IMR-90 (cell line): ENCODE measurements around the gene KRTAP4-8. TPM values are rescaled to one million over a fixed set of nuclear protein-coding genes. Genes with fewer than 3 reads are reported as not detected.
A peak's percentile ranks its signal among the peaks of the same experiment; 100 is the strongest.
"Not testable (repeated sequence)": the region's sequence is repeated elsewhere in the genome, so short reads cannot be mapped to it uniquely, and the experiment has no call there.

Experiments
- ATAC-seq: fragments of 200-7000 bp; cut with Tn5 transposase; 2 replicates; pipeline ENCODE4 v1.9.1; 2020; ENCODE audit warnings: low read depth, mild to moderate bottlenecking, moderate library complexity
- BruUV-seq: library from RNA; stranded (reverse); fragments of 400-500 nt; replicated peaks from 2 replicates; lab custom pipeline; 2021; lab: Mats Ljungman, UMichigan
- CTCF ChIA-PET: fragments of 300-600 bp; formaldehyde crosslinking; extraction: SDS; loops from one replicate; lab custom pipeline; 2021; ENCODE audit warnings: antibody characterized with exemption; lab: Yijun Ruan, JAX
- POLR2A ChIA-PET: fragments of 300-600 bp; sonication (Branson Sonifier 250); formaldehyde crosslinking; loops from one replicate; lab custom pipeline; 2022; ENCODE audit warnings: antibody characterized with exemption; ENCODE audit not compliant: unreplicated experiment; lab: Charles Lee
- DNase-seq: peaks from one replicate; pipeline ENCODE4 v3.0.0; 2013
- H2AFZ ChIP-seq: replicated peaks from 2 replicates; pipeline ENCODE3; 2013; ENCODE audit warnings: low read length, mild to moderate bottlenecking; ENCODE audit not compliant: poor library complexity
- H2AK5ac ChIP-seq: 2 replicates; pipeline ENCODE4 v1.6.1; 2013; ENCODE audit warnings: low read depth, low read length, inconsistent platforms
- H2AK9ac ChIP-seq: replicated peaks from 2 replicates; pipeline ENCODE3; 2013; ENCODE audit warnings: mild to moderate bottlenecking, low read depth, low read length, moderate library complexity; ENCODE audit not compliant: poor library complexity
- H2BK120ac ChIP-seq: 2 replicates; pipeline ENCODE4 v1.6.1; 2013; ENCODE audit warnings: low read depth, low read length, inconsistent platforms
- H2BK15ac ChIP-seq: 3 replicates; pipeline ENCODE4 v1.6.1; 2013; ENCODE audit warnings: low read depth, low read length, inconsistent platforms
- H2BK20ac ChIP-seq: 2 replicates; pipeline ENCODE4 v1.6.1; 2013; ENCODE audit warnings: low read depth, mild to moderate bottlenecking, inconsistent platforms, low read length, moderate library complexity
- H2BK5ac ChIP-seq: 2 replicates; pipeline ENCODE4 v1.6.1; 2013; ENCODE audit warnings: mild to moderate bottlenecking, low read depth, low read length, inconsistent platforms; ENCODE audit not compliant: poor library complexity, severe bottlenecking
- H3K14ac ChIP-seq: replicated peaks from 2 replicates; pipeline ENCODE4 v1.6.1; 2013; ENCODE audit warnings: low read depth, low read length, inconsistent platforms
- H3K18ac ChIP-seq: 2 replicates; pipeline ENCODE4 v1.6.1; 2013; ENCODE audit warnings: low read depth, low read length, control low read depth
- H3K23ac ChIP-seq: 2 replicates; pipeline ENCODE4 v1.6.1; 2013; ENCODE audit warnings: low read depth, low read length, inconsistent platforms
- H3K27ac ChIP-seq: 2 replicates; pipeline ENCODE4 v1.5.1; 2013; ENCODE audit warnings: mild to moderate bottlenecking, control low read depth, low read length; ENCODE audit not compliant: insufficient read depth
- H3K27me3 ChIP-seq: 2 replicates; pipeline ENCODE4 v1.6.1; 2013; ENCODE audit warnings: low read length; ENCODE audit not compliant: control insufficient read depth, insufficient read depth
- H3K36me3 ChIP-seq: 2 replicates; pipeline ENCODE4 v1.6.1; 2013; ENCODE audit warnings: low read length, mixed read lengths; ENCODE audit not compliant: control insufficient read depth, insufficient read depth
- H3K4ac ChIP-seq: 2 replicates; pipeline ENCODE4 v1.6.1; 2013; ENCODE audit warnings: low read depth, low read length, inconsistent platforms
- H3K4me1 ChIP-seq: 2 replicates; pipeline ENCODE4 v1.6.1; 2013; ENCODE audit warnings: low read length, mixed read lengths; ENCODE audit not compliant: control insufficient read depth, insufficient read depth
- H3K4me2 ChIP-seq: 2 replicates; pipeline ENCODE4 v1.6.1; 2013; ENCODE audit warnings: low read depth, mild to moderate bottlenecking, control low read depth, low read length, moderate library complexity
- H3K4me3 ChIP-seq: 2 replicates; pipeline ENCODE4 v1.5.1; 2013; ENCODE audit warnings: low read depth, mild to moderate bottlenecking, control low read depth, low read length, moderate library complexity; ENCODE audit not compliant: insufficient read depth
- H3K56ac ChIP-seq: 2 replicates; pipeline ENCODE4 v1.6.1; 2013; ENCODE audit warnings: low read length, inconsistent platforms; ENCODE audit not compliant: insufficient read depth; ENCODE audit errors: extremely low read depth
- H3K79me1 ChIP-seq, 2 experiments: 2 replicates each; pipeline ENCODE4 v1.6.1; 2013; ENCODE audit warnings: low read length in 2 of 2, inconsistent platforms in 1 of 2, low read depth in 1 of 2
- H3K9ac ChIP-seq: 2 replicates; pipeline ENCODE4 v1.6.1; 2013; ENCODE audit warnings: low read depth, low read length, control low read depth
- H3K9me1 ChIP-seq: 2 replicates; pipeline ENCODE4 v1.6.1; 2013; ENCODE audit warnings: low read length, inconsistent platforms; ENCODE audit not compliant: insufficient read depth
- H3K9me3 ChIP-seq: 2 replicates; pipeline ENCODE4 v1.6.1; 2013; ENCODE audit warnings: low read length; ENCODE audit not compliant: control insufficient read depth, insufficient read depth
- H4K20me1 ChIP-seq: 2 replicates; pipeline ENCODE4 v1.6.1; 2013; ENCODE audit warnings: low read length, inconsistent platforms; ENCODE audit not compliant: insufficient read depth
- H4K5ac ChIP-seq: 2 replicates; pipeline ENCODE4 v1.6.1; 2013; ENCODE audit warnings: mild to moderate bottlenecking, low read depth, low read length, control low read depth
- H4K8ac ChIP-seq, 2 experiments: 2 replicates each; pipeline ENCODE4 v1.6.1; 2013; ENCODE audit warnings: low read depth in 2 of 2, low read length in 2 of 2, control low read depth in 1 of 2, inconsistent platforms in 1 of 2
- H4K91ac ChIP-seq: 2 replicates; pipeline ENCODE4 v1.6.1; 2013; ENCODE audit warnings: low read depth, low read length, inconsistent platforms; ENCODE audit not compliant: insufficient read depth
- WGBS, 2 experiments: methylation state at CpG; one replicate each; pipeline versions ENCODE4 v1.1.5 to v1.1.7; 2013; ENCODE audit warnings: missing lambda C conversion rate in 2 of 2; ENCODE audit not compliant: insufficient read length in 1 of 2; ENCODE audit errors: extremely low coverage in 2 of 2; 5-methylcytosine and 5-hydroxymethylcytosine counted together
- dilution Hi-C: fragments of 300-500 bp; cut with HindIII; formaldehyde crosslinking; loops from one replicate; pipeline ENCODE4 v1.14.3; 2018; ENCODE audit warnings: low sequenced_read_pairs; ENCODE audit not compliant: unreplicated experiment
- in situ Hi-C: fragments of 300-500 bp; cut with MboI; formaldehyde crosslinking; loops from 3 replicates; pipeline ENCODE4 v1.14.3; 2019; ENCODE audit warnings: low sequenced_read_pairs, inconsistent platforms, mixed read lengths
- intact Hi-C: fragments of 100-400 bp; cut with micrococcal nuclease; formaldehyde crosslinking; loops from 2 replicates; pipeline ENCODE4 v1.10.0; 2022
- polyA plus RNA-seq, 3 experiments: library from polyadenylated mRNA; depleted of rRNA; stranded (reverse); fragments of >200 nt; gene quantifications; 2 replicates each; pipeline ENCODE4 v1.2.3, GENCODE V29; 2012; ENCODE audit warnings: low replicate concordance in 1 of 3
- total RNA-seq: library from RNA; depleted of rRNA; stranded (reverse); fragments of >200 nt; gene quantifications from 2 replicates; pipeline ENCODE4 v1.2.3, GENCODE V29; 2012

Gene KRTAP4-8
- total and polyA plus RNA-seq, 2 of the 4 experiments (the other 2 are of a cell fraction) = not detected

- H3K4me2 ChIP-seq, DNase-seq, H3K18ac ChIP-seq, H3K9ac ChIP-seq, CTCF ChIA-PET, H3K9me1 ChIP-seq, ATAC-seq, H3K4me3 ChIP-seq, H2BK5ac ChIP-seq, H3K56ac ChIP-seq, H3K23ac ChIP-seq, H3K27me3 ChIP-seq, dilution Hi-C loops, H4K8ac ChIP-seq, H2BK20ac ChIP-seq, H4K20me1 ChIP-seq, H3K79me1 ChIP-seq, H3K27ac ChIP-seq, H2AK9ac ChIP-seq, H3K4me1 ChIP-seq, BruUV-seq, H2AFZ ChIP-seq, H3K14ac ChIP-seq, in situ Hi-C loops, H3K9me3 ChIP-seq, POLR2A ChIA-PET, H4K5ac ChIP-seq, H3K36me3 ChIP-seq, intact Hi-C loops: not testable (repeated sequence)
- Histone ChIP-seq H2AK5ac (peak overlapping the region; percentile 68; the same call in 1 of the 2 replicates), H2BK15ac (0 out of 3 replicates have a peak overlapping the region, but pooled peaks have one; percentile 33), H4K91ac (peak overlapping the region; percentile 72), H2BK120ac (peak overlapping the region; percentile 9), H3K4ac (peak overlapping the region; percentile 49)
- WGBS, 2 experiments = 60% methylated on average over 1 of the region's 9 CpGs; no CpG with 5 or more reads in 1 of the 2 experiments
Observed at GRCh38 chr17:41054556-41054955, 43.4 kb downstream of the KRTAP4-8 start.
